Right renal cortex interstitium (tissue), 3 donors: Measurements from ENCODE around the gene HSPA5. TPM values are rescaled to one million over a fixed set of nuclear protein-coding genes. Genes with fewer than 3 reads are reported as not detected.
"Not testable (repeated sequence)": the region's sequence is repeated elsewhere in the genome, so short reads cannot be mapped to it uniquely, and the experiment has no call there.

Experiments
- DNase-seq, 3 donors: peaks; one replicate each; pipeline ENCODE4 v3.0.0-alpha.2; 2013; ENCODE audit warnings: low read depth in 3 of 3, low spot score in 2 of 3
- polyA plus RNA-seq, 3 donors: library from polyadenylated mRNA; unstranded; fragments of 120-200 nt; gene quantifications; one replicate each; pipeline ENCODE4 v1.2.1, GENCODE V29; 2013; ENCODE audit not compliant: insufficient read length in 3 of 3

Gene HSPA5
- polyA plus RNA-seq, 3 donors, result 403 to 439 (median 415) TPM

GRCh38 chr9:125243792-125244260 is 2.7 kb upstream of the HSPA5 start:
- DNase-seq, result no peak

DNA sequence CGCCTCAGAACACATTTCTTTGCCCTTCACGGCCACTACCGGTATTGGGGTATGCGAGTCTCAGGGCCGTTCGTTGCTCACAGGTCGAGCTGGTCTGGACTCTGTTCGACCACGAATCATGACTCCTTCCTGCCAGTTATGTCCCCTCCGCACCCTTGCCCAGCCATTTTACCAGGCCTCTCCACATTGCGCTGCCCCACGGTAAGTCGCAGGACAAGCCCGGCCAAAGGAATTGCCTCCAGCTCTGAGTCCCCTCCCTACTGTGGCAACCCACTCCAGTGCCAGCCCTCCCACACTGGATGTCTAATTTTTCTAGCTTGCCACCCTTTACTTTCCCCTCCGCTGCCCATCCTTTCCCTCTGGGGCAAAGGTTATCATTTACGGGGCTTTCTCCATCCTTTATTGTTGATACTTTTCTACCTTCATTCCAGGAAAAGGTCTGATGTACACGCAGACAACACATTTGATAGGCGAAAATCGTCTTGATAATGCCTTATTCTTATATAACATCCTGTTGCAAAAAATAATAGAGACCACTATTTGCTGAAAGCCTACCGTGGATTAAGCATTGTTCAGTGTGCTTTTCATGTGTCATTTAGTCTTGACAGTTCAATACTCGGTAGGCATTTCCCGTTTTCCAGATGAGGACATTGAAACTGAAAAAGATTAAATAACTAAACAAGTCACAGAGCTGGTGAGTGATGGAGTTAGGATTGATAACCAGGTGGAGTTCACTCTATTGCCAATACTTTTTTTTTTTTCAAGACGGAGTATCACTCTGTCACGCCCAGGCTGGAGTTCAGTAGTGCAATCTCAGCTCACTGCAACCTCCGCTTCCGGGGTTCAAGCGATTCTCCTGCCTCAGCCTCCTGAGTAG is 958 bp upstream of the HSPA5 start:
- DNase-seq, result peak in 1 of 3 donors; percentile 6

GRCh38 chr9:125240649-125240999 is 519 bp downstream of the HSPA5 start:
- peak in 1 of 3 donors; percentile 10 for DNase-seq

DNA sequence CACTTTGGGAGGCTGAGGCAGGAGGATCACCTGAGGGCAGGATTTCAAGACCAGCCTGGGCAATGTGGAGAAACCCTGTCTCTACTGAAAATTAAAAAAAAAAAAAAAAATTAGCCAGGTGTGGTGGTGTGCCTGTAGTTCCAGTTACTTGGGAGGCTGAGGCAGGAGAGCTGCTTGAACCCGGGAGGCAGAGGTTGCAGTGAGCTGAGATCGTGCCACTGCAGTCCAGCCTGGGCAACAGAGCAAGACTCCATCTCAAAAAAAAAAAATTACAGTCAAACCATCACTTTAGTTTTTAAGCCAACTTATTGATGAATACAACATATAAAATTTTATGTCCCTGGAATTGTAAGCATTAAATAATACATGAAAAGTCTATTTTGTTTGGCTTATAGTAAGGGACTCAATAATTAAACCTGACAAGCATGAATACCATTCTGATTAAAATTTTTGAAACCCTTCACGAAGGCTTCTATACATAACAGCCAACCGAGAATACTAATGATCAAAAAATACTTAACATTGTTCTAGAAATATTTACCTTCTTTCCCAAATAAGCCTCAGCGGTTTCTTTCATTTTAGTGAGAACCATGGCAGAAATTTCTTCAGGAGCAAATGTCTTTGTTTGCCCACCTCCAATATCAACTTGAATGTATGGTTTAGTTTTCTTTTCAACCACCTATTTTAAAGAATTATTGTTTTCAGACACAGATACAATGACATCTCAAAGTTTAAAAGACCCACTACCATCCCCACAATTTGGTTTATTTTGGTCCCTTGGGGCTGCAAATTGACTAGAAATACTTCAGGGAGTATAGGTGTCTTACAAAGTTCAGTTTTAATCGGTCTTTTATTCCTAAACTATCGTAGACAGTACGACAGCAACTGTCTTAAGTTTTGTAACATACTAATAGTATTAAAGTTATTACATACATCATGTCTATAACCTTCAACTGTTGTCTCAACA is 1.2 kb downstream of the HSPA5 start:
- DNase-seq, result no peak

DNA sequence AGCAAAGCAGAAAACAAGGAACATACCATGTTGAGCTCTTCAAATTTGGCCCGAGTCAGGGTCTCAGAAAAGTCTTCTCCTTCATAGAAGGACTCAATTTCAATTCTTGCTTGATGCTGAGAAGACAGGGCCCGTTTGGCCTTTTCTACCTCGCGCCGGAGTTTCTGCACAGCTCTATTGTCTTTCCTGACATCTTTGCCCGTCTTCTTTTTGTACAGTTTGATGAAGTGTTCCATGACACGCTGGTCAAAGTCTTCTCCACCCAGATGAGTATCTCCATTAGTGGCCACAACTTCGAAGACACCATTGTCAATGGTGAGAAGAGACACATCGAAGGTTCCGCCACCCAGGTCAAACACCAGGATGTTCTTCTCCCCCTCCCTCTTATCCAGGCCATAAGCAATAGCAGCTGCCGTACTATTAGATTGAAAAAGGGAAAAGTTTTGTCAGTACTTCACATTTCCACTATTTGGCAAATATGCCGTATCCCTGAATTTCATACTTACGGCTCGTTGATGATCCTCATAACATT is 2.2 kb downstream of the HSPA5 start:
- no peak for DNase-seq

DNA sequence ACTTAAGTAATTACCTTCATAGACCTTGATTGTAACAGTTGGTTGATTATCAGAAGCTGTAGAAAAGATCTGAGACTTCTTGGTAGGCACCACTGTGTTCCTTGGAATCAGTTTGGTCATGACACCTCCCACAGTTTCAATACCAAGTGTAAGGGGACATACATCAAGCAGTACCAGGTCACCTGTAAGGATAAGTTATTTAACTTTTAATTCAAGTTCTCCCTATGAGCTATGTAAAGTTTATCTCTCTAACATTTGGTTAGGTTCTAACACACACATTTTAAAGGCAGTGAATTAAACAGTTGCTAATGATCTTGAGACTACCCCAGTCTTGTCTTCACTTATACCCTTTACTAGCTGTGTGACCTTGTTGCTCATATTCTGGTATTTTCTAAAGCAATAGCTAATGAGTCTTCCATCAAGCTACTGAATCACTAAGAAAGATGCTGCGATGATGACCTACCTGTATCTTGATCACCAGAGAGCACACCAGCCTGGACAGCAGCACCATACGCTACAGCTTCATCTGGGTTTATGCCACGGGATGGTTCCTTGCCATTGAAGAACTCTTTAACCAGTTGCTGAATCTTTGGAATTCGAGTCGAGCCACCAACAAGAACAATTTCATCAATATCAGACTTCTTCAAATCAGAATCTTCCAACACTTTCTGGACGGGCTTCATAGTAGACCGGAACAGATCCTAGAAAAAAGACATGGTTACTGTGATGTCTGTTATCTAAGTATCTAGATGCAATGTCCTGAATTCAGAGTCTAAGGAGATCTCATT is 2.8 kb downstream of the HSPA5 start:
- DNase-seq, result no peak

GRCh38 chr9:125236520-125237159 is 4.5 kb downstream of the HSPA5 start:
- not testable (repeated sequence) for DNase-seq

DNA sequence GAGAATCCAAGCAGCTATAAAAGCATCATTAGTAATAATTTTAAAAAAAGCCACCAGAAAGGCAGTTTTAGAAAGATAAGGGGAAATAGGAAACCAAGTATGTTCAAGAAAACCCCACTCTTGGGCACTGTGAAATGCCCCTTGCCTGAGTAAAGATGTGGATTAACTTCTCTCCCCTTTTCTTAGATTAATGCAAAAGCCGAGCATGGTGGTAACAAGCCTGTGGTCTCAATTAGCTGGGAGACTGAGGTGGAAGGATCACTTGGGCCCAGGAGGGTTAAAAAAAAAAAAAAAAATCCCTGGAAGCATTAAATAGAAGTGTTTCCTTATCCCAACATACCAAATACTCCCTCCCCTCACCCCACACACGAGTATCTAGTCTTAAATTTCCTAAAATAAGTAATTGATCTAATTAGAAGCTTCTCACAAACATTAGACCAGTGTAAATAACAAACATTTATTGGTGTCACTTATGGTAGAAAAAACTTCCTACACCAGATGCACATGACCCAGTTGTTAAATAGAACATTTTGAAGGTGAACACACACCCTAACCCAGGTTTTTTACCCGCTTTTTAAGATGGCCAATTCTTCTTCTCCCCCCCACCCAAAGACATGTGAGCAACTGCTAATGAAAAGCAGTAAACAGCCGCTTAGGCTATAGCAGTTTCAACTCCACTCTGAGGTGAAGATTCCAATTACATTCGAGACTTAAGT is 5.2 kb downstream of the HSPA5 start:
- no peak for DNase-seq

DNA sequence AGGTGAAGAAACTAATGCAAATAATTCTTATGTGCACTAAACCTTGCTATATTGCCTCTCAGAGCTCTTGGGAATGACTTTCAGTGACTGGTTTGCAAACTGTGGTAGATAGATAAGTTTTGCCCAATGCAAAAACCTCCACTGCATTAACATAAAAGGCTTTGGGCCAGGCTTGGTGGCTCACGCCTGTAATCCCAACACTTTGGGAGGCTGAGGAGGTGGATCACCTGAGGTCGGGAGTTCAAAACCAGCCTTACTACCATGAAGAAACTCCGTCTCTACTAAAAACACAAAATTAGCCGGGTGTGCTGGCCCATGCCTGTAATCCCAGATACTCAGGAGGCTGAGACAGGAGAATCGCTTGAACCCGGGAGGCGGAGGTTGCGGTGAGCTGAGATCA is 7.0 kb downstream of the HSPA5 start:
- DNase-seq, result not testable (repeated sequence)

GRCh38 chr9:125233678-125234077 is 7.5 kb downstream of the HSPA5 start:
- no peak for DNase-seq

DNA sequence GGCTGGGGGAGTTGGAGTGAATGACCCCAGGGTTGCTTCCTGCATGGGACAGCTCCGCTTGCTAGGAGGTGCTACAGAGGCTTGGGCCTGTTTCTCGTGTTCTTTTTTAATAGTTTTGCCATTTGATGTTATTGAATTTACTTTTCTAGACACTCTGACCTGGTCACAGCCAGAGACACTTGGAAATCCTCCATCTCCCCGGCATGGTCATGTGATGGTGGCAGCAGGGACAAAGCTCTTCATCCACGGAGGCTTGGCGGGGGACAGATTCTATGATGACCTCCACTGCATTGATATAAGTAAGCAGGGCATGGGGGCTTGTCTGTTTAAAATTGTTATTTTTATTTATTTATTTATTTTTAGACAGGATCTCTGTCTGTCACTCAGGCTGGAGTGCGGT is 13.4 kb downstream of the HSPA5 start:
- DNase-seq, result no peak

DNA sequence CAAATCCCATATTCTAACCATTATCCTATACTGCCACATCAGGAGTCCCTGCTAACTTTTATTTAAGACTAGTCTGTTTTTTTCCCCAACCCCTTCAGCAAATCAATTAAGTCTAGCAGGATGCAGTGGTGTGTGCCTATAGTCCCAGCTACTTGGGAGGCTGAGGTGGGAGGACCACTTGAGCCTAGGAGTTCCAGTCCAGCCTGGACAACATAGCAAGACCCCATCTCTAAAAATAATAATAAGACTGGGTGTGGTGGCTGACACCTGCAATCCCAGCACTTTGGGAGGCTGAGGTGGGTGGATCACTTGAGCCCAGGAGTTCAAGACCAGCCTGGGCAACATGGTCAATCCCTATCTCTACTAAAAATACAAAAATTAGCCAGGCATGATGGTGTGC is 16.3 kb downstream of the HSPA5 start:
- not testable (repeated sequence) for DNase-seq

DNA sequence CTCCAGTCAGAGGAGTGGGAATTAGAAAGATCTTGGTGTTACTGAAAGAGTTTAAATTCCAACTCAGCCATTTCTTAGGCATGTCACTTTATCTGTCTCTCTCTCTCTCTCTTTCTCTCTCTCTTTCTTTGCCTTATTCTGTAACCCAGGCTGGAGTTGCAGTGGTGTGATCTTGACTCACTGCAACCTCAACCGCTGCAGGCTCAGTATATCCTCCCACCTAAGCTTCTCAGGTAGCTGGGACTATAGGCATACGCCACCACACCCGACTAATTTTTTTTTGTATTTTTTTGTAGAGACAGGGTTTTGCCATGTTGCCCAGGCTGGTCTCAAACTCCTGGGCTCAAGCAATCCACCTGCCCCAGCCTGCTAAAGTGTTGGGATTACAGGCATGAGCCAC is 22.5 kb downstream of the HSPA5 start:
- DNase-seq, result no peak

DNA sequence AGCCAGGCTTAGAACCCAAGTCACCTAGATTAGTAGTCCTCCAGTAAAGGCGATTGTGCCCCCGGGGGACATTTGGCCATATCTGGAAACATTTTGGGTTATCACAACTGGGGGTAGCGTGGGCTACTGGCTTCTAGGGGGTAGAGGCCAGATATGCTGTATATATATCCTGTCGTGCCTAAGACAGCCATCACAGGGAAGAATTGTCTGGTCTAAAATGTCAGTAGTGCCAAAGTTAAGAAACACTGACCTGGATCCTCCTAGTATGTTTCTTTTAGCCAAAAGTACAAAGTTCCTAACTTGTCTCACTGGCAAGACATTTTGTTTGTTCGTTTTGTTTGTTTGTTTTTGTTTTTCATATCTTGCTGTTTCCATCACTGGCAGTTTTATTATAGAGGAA is 27.0 kb downstream of the HSPA5 start:
- DNase-seq, result no peak

GRCh38 chr9:125204477-125204876 is 36.7 kb downstream of the HSPA5 start:
- no peak for DNase-seq

GRCh38 chr9:125202846-125203618 is 38.1 kb downstream of the HSPA5 start:
- DNase-seq, result no peak

GRCh38 chr9:125200216-125201047 is 40.7 kb downstream of the HSPA5 start, which contains the start of gene RABEPK:
Gene RABEPK (plus strand): TSS chr9:125200542. CDS start chr9:125203014, 2,472 bp downstream.
- peak; percentile 84 to 90 (median 87) for DNase-seq
